Right atrium auricular region (tissue), 2 donors: Measurements from ENCODE around the gene MRPS17. TPM values are rescaled to one million over a fixed set of nuclear protein-coding genes. Genes with fewer than 3 reads are reported as not detected.

Experiments
- DNase-seq: peaks from one replicate; pipeline ENCODE4 v3.0.0-alpha.2; 2019; ENCODE audit warnings: low spot score
- H3K27ac ChIP-seq, 2 donors: fragments of 200-600 bp; sonication (generic); 1 replicate in 1 of 2; 2 replicates in 1 of 2; pipeline ENCODE4 v1.5.1; 2016 to 2019
- H3K27me3 ChIP-seq, 2 donors: fragments of 200-600 bp; sonication (generic); one replicate each; pipeline versions ENCODE4 v1.5.1 to v1.6.0; 2017 to 2019
- H3K36me3 ChIP-seq: fragments of 200-600 bp; sonication (generic); one replicate; pipeline ENCODE4 v1.5.1; 2016
- H3K4me1 ChIP-seq, 2 donors: fragments of 200-600 bp; sonication (generic); one replicate each; pipeline versions ENCODE4 v1.5.1 to v1.6.0; 2017 to 2019
- H3K4me3 ChIP-seq, 2 donors: fragments of 200-600 bp; sonication (generic); 1 replicate in 1 of 2; 2 replicates in 1 of 2; pipeline ENCODE4 v1.5.1; 2017 to 2019; ENCODE audit warnings: mild to moderate bottlenecking in 1 of 2, moderate library complexity in 1 of 2
- H3K9me3 ChIP-seq, 2 donors: fragments of 200-600 bp; sonication (generic); one replicate each; pipeline ENCODE4 v1.5.1; 2019
- total RNA-seq, 2 donors: library from RNA; depleted of rRNA; stranded (reverse); fragments of >200 nt; gene quantifications; one replicate each; pipeline ENCODE4 v1.1.0, GENCODE V29; 2016
- TF ChIP-seq, protein P1 (sequence below), 2 donors: fragments of 200-600 bp; sonication (generic); IDR thresholded peaks; one replicate each; pipeline ENCODE4 v1.5.1; 2019; ENCODE audit warnings: antibody characterized with exemption in 2 of 2

The MRPS17 gene
- total RNA-seq, 2 donors from 2014 or later = 14.1 to 15.9 TPM

DNA sequence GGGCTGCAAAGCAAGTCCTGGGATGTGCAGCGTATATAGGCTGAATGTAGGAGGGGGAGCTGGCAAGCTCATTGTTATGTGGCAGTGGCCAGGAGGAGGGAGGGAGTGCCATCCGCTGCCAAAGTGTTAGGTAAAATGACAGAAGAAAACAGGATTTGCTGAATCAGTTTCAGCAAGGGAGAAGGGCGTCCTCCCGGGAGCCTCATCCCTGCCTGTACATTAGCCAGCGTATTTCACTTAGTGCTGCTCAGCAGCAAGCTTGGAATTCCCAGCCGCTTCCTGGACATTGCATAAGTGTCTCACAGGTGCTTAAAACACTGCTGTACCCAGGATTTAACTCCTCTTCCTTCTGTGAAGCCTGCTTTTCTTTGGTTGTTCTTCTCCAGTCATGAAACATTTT lies 15.2 kb downstream of the MRPS17 start:
- DNase-seq = no peak
- Histone ChIP-seq H3K4me1 (peaks cover 0 to 55% of the 10 kb centered on the region in 2 donors), H3K27me3 (no peaks in the 10 kb centered on the region), H3K27ac (peak overlapping the region; percentile 94), H3K9me3 (no peaks in the 10 kb centered on the region), H3K4me3 (peak overlapping the region in 1 of 2 donors; percentile 16), H3K36me3 (no peaks in the 10 kb centered on the region)
- TF ChIP-seq, protein P1, sequence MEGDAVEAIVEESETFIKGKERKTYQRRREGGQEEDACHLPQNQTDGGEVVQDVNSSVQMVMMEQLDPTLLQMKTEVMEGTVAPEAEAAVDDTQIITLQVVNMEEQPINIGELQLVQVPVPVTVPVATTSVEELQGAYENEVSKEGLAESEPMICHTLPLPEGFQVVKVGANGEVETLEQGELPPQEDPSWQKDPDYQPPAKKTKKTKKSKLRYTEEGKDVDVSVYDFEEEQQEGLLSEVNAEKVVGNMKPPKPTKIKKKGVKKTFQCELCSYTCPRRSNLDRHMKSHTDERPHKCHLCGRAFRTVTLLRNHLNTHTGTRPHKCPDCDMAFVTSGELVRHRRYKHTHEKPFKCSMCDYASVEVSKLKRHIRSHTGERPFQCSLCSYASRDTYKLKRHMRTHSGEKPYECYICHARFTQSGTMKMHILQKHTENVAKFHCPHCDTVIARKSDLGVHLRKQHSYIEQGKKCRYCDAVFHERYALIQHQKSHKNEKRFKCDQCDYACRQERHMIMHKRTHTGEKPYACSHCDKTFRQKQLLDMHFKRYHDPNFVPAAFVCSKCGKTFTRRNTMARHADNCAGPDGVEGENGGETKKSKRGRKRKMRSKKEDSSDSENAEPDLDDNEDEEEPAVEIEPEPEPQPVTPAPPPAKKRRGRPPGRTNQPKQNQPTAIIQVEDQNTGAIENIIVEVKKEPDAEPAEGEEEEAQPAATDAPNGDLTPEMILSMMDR (IDR thresholded peaks at IDR 0.05) = no peak

DNA sequence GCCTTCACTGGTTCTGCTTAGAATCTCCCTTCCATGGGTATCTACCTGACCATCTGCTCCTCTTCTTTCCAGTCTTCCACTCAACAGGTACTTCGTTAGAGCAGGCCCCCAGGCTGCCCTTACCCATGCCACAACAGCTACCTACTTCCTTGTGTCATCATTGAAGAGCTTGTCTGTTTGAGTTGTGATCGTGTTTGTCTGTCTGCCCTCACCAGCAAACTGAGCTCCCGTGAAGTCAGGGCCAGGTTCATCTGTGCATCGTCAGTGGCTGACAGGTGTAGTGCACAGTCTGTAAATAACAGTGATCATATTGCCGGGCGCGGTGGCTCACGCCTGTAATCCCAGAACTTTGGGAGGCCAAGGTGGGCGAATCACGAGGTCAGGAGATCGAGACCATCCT lies 17.7 kb downstream of the MRPS17 start:
- Histone ChIP-seq H3K9me3 (no peaks in the 10 kb centered on the region), H3K4me1 (peaks cover 0 to 55% of the 10 kb centered on the region in 2 donors), H3K27me3 (no peaks in the 10 kb centered on the region), H3K36me3 (no peaks in the 10 kb centered on the region), H3K27ac (peak overlapping the region; percentile 65 to 87), H3K4me3 (no peak overlapping the region)
- no peak for DNase-seq
- TF ChIP-seq, protein P1 (IDR thresholded peaks at IDR 0.05) = no peak

DNA sequence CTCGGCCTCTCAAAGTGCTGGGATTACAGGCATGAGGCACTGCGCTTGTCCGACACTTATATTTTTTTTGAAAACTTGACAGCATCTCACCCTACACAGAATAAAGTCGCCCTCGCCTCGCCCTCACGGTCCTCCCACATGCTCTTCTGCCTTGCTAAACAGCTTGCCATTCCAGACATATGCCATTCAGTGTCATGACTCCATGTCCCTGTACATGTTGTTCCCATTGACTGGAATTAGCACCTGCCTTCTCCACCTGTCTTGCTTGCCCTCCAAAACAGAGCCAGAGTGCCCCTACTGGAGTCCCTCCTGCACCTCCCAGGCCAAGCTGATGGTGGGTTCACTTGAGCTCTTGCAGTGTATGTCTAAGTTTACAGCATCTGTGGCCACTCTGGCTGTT lies 18.9 kb downstream of the MRPS17 start:
- Histone ChIP-seq H3K4me3 (no peak overlapping the region), H3K9me3 (no peaks in the 10 kb centered on the region), H3K36me3 (no peaks in the 10 kb centered on the region), H3K27me3 (no peaks in the 10 kb centered on the region), H3K27ac (peak overlapping the region; percentile 65 to 87), H3K4me1 (peaks cover 0 to 49% of the 10 kb centered on the region in 2 donors)
- DNase-seq = no peak
- TF ChIP-seq, protein P1 (IDR thresholded peaks at IDR 0.05) = no peak

DNA sequence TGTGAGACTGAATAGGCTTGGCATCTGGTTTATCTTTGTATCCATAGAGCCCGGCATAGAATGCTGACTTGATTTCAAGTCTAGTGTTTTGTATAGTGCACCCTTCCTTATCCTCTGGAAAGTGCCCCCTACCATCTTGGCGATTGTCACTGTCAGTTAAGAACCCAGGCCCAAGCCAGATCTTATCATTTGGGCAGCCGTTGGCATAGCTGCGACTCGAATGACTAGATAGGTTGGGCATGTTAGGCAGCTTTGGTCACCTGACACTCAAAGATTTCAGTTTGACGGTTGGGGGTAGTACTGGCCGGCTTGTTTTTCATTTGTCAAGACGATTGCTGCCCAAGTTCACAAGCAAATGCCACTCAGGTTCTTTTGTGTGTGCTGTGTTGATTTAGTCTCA lies 19.3 kb downstream of the MRPS17 start:
- Histone ChIP-seq H3K27ac (peak overlapping the region; percentile 65 to 87), H3K4me3 (no peak overlapping the region), H3K36me3 (no peaks in the 10 kb centered on the region), H3K9me3 (no peaks in the 10 kb centered on the region), H3K4me1 (peaks cover 0 to 45% of the 10 kb centered on the region in 2 donors), H3K27me3 (no peaks in the 10 kb centered on the region)
- TF ChIP-seq, protein P1 (IDR thresholded peaks at IDR 0.05) = no peak
- DNase-seq = no peak

DNA sequence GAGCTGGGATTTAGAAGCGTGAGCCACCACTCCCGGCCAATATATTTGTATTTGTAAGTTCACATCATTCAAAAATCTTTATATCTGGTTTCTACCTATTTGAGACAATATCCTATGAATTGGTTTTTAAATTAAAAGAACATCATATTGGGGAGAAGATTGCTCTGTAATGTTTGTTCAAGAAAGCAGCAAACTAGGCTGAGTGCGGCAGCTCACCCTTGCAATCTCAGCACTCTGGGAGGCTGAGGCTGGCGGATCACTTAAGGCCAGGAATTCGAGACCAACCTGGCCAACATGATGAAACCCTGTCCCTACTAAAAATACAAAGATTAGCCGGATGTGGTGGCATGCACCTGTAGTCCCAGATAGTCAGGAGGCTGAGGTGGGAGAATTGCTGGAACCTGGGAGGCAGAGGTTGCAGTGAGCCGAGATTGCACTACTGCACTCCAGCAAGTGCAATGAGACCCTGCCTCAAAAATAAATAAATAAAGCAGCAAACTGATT lies 22.1 kb downstream of the MRPS17 start:
- no peak for DNase-seq
- TF ChIP-seq, protein P1 (IDR thresholded peaks at IDR 0.05) = no peak
- Histone ChIP-seq H3K4me3 (no peak overlapping the region), H3K4me1 (peaks cover 0 to 30% of the 10 kb centered on the region in 2 donors), H3K27ac (peak overlapping the region in 1 of 2 donors; percentile 15), H3K27me3 (no peaks in the 10 kb centered on the region), H3K36me3 (peaks cover 5% of the 10 kb centered on the region), H3K9me3 (no peaks in the 10 kb centered on the region)
